HepG2 (cell line): ENCODE results near the gene DNAJA2. TPM values are rescaled to one million over a fixed set of nuclear protein-coding genes. Genes with fewer than 3 reads are reported as not detected.
A peak's percentile ranks its signal among the peaks of the same experiment; 100 is the strongest.

Source experiments
- AKAP8 ChIP-seq: sonication (generic); formaldehyde crosslinking; IDR thresholded peaks from 2 replicates; pipeline ENCODE4 v1.5.1; 2020; ENCODE audit warnings: mild to moderate bottlenecking, missing genetic modification reagents
- GTF3A ChIP-seq: sonication (generic); formaldehyde crosslinking; conservative IDR thresholded peaks from 2 replicates; pipeline ENCODE4 v1.4.0; 2020; ENCODE audit warnings: mild to moderate bottlenecking, missing genetic modification reagents
- HDAC2 ChIP-seq: sonication (generic); formaldehyde crosslinking; IDR thresholded peaks from 2 replicates; pipeline ENCODE4 v1.4.0; 2020; ENCODE audit warnings: missing genetic modification reagents
- HMGXB3 ChIP-seq: sonication (generic); formaldehyde crosslinking; IDR thresholded peaks from 2 replicates; pipeline ENCODE4 v1.4.0; 2020; ENCODE audit warnings: missing genetic modification reagents, borderline replicate concordance
- KLF6 ChIP-seq: IDR thresholded peaks from 2 replicates; pipeline ENCODE4 v1.8.0; 2016; ENCODE audit warnings: missing biosample characterization, missing genetic modification reagents
- MLX ChIP-seq: IDR thresholded peaks from 2 replicates; pipeline ENCODE4 v1.6.1; 2016
- MLXIP ChIP-seq: sonication (generic); formaldehyde crosslinking; IDR thresholded peaks from 2 replicates; pipeline ENCODE4 v1.9.0; 2021; ENCODE audit warnings: missing genetic modification reagents, borderline replicate concordance
- NONO ChIP-seq, 2 experiments: fragments of 450-650 bp in 1 of 2; sonication (generic) in 1 of 2; formaldehyde crosslinking in 1 of 2; IDR thresholded peaks in 1 of 2; conservative IDR thresholded peaks in 1 of 2; 2 replicates each; pipeline versions ENCODE4 v1.6.1 to v1.8.0; 2017 to 2022; ENCODE audit warnings: mild to moderate bottlenecking in 1 of 2, missing genetic modification reagents in 1 of 2, moderate library complexity in 1 of 2
- PLRG1 ChIP-seq: fragments of 450-650 bp; conservative IDR thresholded peaks from 2 replicates; pipeline ENCODE4 v1.6.1; 2016
- RFX3 ChIP-seq: IDR thresholded peaks from 2 replicates; pipeline ENCODE4 v1.6.1; 2016; ENCODE audit warnings: missing biosample characterization, missing genetic modification reagents
- STAT6 ChIP-seq: sonication (generic); formaldehyde crosslinking; IDR thresholded peaks from 2 replicates; pipeline ENCODE4 v1.4.0; 2020; ENCODE audit warnings: missing genetic modification reagents, mild to moderate bottlenecking, borderline replicate concordance
- TP53 ChIP-seq: sonication (generic); formaldehyde crosslinking; conservative IDR thresholded peaks from 2 replicates; pipeline ENCODE4 v1.4.0; 2020; ENCODE audit warnings: missing genetic modification reagents
- ZMYM2 ChIP-seq: sonication (generic); formaldehyde crosslinking; IDR thresholded peaks from 2 replicates; pipeline ENCODE4 v1.8.0; 2022; ENCODE audit warnings: mild to moderate bottlenecking, missing genetic modification reagents
- ZNF264 ChIP-seq: sonication (generic); formaldehyde crosslinking; IDR thresholded peaks from 2 replicates; pipeline ENCODE4 v1.4.0; 2020; ENCODE audit warnings: missing genetic modification reagents
- ZNF280B ChIP-seq: sonication (generic); formaldehyde crosslinking; IDR thresholded peaks from 2 replicates; pipeline ENCODE4 v1.5.0; 2020; ENCODE audit warnings: missing genetic modification reagents, mild to moderate bottlenecking, borderline replicate concordance
- ZNF678 ChIP-seq: sonication (generic); formaldehyde crosslinking; IDR thresholded peaks from 2 replicates; pipeline ENCODE4 v1.4.0; 2020; ENCODE audit warnings: mild to moderate bottlenecking, missing genetic modification reagents
- polyA plus RNA-seq, 8 experiments: library from polyadenylated mRNA; depleted of rRNA in 3 of 8; stranded (reverse) in 7 of 8; unstranded in 1 of 8; fragments of >200 nt; fragmentation: Illumina TruSeq in 4 of 8; extraction: Trizol in 4 of 8; gene quantifications; 2 replicates each; pipeline versions ENCODE4 v1.2.1 to v1.2.3, GENCODE V29; 2011 to 2016; ENCODE audit warnings: low read depth in 4 of 8, missing spikeins in 1 of 8, mixed read lengths in 1 of 8; ENCODE audit not compliant: insufficient read depth in 1 of 8
- total RNA-seq, 5 experiments: library from RNA; depleted of rRNA; stranded (reverse); fragments of >200 nt; fragmentation: Illumina TruSeq; extraction: Trizol; gene quantifications; 2 replicates each; pipeline ENCODE4 v1.2.3, GENCODE V29; 2016; ENCODE audit warnings: low read depth in 1 of 5

The DNAJA2 gene
- total and polyA plus RNA-seq, 2 of the 13 experiments (the other 11 are each of a cell fraction or from before 2014, with no cell fraction given) = 25.4 to 176 TPM

GRCh38 chr16:46973207-46973995, at the start of gene DNAJA2 (continued):
- TF ChIP-seq ZNF280B (CRISPR knock-in tag) (0 out of 2 replicates have a peak, but pooled peaks have one; percentile 92), NONO (IDR thresholded peaks at IDR 0.05) (no peak), NONO (CRISPR knock-in tag; conservative IDR thresholded peaks at IDR 0.05) (peak; percentile 97), ZMYM2 (CRISPR knock-in tag) (peak; percentile 54; the same call in 1 of the 2 replicates), AKAP8 (CRISPR knock-in tag) (no peak), PLRG1 (no peak), ZNF264 (CRISPR knock-in tag) (peak; percentile 95), KLF6 (CRISPR knock-in tag) (peak; percentile 81), HDAC2 (CRISPR knock-in tag) (peak; percentile 61), ZNF678 (CRISPR knock-in tag) (0 out of 2 replicates have a peak, but pooled peaks have one; percentile 82), HMGXB3 (CRISPR knock-in tag) (peak; percentile 87), RFX3 (no peak), TP53 (peak; percentile 90; the same call in 1 of the 2 replicates), STAT6 (no peak), MLX (no peak), GTF3A (CRISPR knock-in tag) (no peak), MLXIP (CRISPR knock-in tag) (0 out of 2 replicates have a peak, but pooled peaks have one; percentile 59)
